Measurements from ENCODE around the gene ROBO1. TPM values are rescaled to one million over a fixed set of nuclear protein-coding genes. Genes with fewer than 3 reads are reported as not detected.
A peak's percentile ranks its signal among the peaks of the same experiment; 100 is the strongest.
"Not testable (repeated sequence)": the region's sequence is repeated elsewhere in the genome, so short reads cannot be mapped to it uniquely, and the experiment has no call there.

ROBO1 gene
- total and polyA plus RNA-seq, 2 experiments from 2014 or later: 29.3 to 171 TPM

DNA sequence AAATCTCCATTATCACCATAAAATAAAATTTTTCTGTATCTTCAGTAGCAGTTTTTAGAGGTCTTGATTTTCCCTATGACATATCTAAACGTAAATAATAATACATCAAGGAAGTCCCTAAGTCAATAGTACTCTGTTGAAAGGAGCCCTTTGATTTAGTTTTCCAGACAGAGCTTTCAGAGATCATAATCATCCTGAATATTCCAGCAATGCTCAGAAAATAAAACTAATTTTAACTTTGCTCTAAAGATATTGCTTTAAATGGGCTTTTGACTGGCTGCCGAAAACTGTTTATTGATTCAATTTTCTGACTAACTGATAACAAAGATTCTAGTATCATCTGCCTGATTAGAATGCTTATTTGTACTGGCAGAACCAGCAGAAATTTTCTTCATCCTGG is 40.7 kb upstream of the ROBO1 start:
- DNase-seq (ENCODE audit: low read depth in 1 of 2, low spot score in 1 of 2): no peak
- no peak overlapping the region for H3K27ac ChIP-seq
- no peak overlapping the region for H3K4me3 ChIP-seq
- no peaks in the 10 kb centered on the region for H3K9me3 ChIP-seq (ENCODE audit: low read depth)
- no peaks in the 10 kb centered on the region for H3K27me3 ChIP-seq
- TF ChIP-seq CTCF (IDR thresholded peaks at IDR 0.05; ENCODE audit: low read depth, low read length): no peak
- H3K4me1 ChIP-seq (ENCODE audit: low read depth): no peaks in the 10 kb centered on the region
- no peaks in the 10 kb centered on the region for H3K36me3 ChIP-seq

DNA sequence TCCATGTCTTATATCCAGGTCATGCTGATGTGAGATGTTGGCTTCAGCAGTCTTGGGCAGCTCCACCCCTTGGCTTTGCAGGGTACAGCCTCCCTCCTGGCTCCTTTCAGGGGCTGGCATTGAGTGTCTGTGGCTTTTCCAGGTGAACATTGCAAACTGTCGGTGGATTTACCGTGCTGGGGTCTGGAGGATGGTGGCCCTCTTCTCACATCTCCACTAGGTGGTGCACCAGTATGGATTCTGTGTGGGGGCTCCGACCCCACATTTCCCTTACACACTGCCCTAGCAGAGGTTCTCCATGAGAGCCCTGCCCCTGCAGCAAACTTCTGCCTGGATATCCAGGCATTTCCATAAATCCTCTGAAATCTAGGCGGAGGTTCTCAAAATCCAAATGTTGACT is 22.4 kb upstream of the ROBO1 start:
- H3K36me3 ChIP-seq; DNase-seq (ENCODE audit: low read depth in 1 of 2, low spot score in 1 of 2); H3K4me1 ChIP-seq (ENCODE audit: low read depth); H3K4me3 ChIP-seq; H3K27me3 ChIP-seq; H3K9me3 ChIP-seq (ENCODE audit: low read depth); H3K27ac ChIP-seq: not testable (repeated sequence)

- Histone ChIP-seq H3K27ac (no peak overlapping the region), H3K27me3 (peaks cover 12% of the 10 kb centered on the region), H3K4me3 (no peak overlapping the region), H3K9me3 (ENCODE audit: low read depth) (no peaks in the 10 kb centered on the region), H3K36me3 (no peaks in the 10 kb centered on the region), H3K4me1 (ENCODE audit: low read depth) (no peaks in the 10 kb centered on the region)
- DNase-seq (ENCODE audit: low read depth in 1 of 2, low spot score in 1 of 2): no peak
- TF ChIP-seq CTCF (IDR thresholded peaks at IDR 0.05; ENCODE audit: low read depth, low read length): no peak
These were observed 5.5 kb upstream of the ROBO1 start for GRCh38 chr3:79773291-79773690.

DNA sequence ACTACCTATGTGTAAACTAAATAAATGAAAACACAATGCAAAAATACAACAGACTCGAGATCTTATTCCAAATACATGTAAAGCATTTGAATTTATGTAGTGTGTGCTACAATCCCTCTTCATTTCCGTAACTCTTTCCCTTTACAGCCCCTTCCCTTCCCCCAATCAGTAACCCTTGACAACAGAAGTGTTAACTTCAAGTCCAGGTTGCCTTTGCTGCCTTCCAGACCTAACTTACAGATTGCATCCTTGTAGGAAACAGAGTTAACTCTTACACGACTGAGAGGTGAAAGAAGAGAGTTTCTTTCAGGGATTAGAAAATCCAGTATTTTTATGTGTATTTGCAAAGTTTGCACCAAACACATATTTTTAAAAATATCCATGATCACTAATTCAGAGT is 1.4 kb upstream of the ROBO1 start:
- no peak overlapping the region for H3K4me3 ChIP-seq
- peaks cover 7% of the 10 kb centered on the region for H3K4me1 ChIP-seq (ENCODE audit: low read depth)
- DNase-seq (ENCODE audit: low read depth in 1 of 2, low spot score in 1 of 2): peak in 1 of 2 donors; percentile 30
- no peaks in the 10 kb centered on the region for H3K36me3 ChIP-seq
- peaks cover 53% of the 10 kb centered on the region for H3K27me3 ChIP-seq
- no peak overlapping the region for H3K27ac ChIP-seq
- H3K9me3 ChIP-seq (ENCODE audit: low read depth): no peaks in the 10 kb centered on the region
- TF ChIP-seq CTCF (IDR thresholded peaks at IDR 0.05; ENCODE audit: low read depth, low read length): no peak

DNA sequence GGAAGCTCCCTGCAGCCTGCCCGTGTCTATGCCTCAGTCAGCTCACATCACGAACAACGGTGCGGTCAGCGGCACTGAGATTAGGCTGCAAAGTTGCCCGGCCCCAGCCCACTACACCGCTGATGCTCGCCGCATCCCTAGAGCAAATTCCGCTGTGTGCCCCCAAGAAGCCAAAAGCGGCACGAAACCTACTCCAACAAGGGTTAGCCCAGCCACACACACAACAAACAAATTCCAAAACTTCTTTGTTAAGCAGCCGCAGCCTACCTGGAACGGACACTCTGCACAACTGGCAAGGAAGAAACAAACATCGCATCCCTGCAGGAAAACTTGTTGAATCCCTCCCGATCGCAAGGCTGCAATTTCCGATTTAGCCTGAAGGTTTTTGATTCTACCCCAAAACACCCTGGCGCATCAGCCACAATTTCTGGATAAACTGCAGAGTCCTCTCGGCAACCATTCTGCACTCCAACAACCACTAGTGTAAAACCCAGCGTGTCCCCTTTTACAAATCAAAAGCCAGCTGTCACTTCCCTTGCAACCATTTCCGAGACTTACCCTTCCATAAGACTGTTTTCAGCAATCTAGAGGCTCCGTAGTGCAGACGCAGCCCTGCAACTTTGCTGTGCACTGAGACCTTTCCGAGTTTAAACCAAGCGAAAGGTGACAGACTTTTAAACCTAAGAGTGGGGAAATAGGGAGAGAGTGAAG is 449 bp downstream of the ROBO1 start:
- Histone ChIP-seq H3K9me3 (ENCODE audit: low read depth) (no peaks in the 10 kb centered on the region), H3K4me3 (peak overlapping the region; percentile 41), H3K36me3 (no peaks in the 10 kb centered on the region), H3K4me1 (ENCODE audit: low read depth) (peaks cover 7% of the 10 kb centered on the region), H3K27ac (no peak overlapping the region), H3K27me3 (peaks cover 70% of the 10 kb centered on the region)
- DNase-seq (ENCODE audit: low read depth in 1 of 2, low spot score in 1 of 2): peak; percentile 1 to 32
- TF ChIP-seq CTCF (IDR thresholded peaks at IDR 0.05; ENCODE audit: low read depth, low read length): no peak

DNA sequence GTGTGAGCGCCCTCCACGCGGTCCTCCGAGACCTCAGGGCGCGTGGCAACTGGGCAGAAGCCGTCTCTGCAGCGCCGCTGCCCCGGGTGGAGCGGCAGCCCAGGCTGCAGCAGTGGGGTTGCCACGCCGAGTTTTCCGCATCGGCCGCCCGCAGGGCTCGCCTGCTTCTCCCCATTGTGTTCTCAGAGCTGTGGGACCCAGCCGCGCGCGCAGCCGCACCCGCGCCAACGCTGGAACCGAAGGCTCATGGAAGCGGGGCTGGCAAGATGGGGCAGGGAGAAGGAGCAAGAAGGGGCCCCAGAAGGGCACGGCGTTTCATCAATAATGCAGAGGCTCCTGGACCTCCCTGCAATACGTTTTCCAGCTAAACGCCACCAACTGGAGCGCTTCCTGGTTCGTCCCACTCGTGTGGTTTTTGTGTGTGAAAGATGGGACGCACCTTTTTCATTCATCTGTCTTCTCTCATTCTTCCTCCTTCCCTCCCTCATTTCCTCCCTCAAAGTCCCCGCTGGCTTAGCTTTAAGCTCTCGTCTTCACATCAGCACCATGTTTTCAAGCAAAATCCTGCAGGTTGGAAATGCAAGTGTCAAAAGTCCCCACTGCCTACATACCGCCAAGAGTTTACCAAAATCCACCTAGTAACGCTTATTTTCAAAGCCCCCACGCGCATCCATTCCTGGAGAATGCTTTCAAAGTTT is 1.2 kb downstream of the ROBO1 start:
- H3K4me1 ChIP-seq (ENCODE audit: low read depth): peaks cover 7% of the 10 kb centered on the region
- peak in 1 of 2 donors; percentile 13 for DNase-seq (ENCODE audit: low read depth in 1 of 2, low spot score in 1 of 2)
- H3K27ac ChIP-seq: no peak overlapping the region
- no peaks in the 10 kb centered on the region for H3K9me3 ChIP-seq (ENCODE audit: low read depth)
- peaks cover 77% of the 10 kb centered on the region for H3K27me3 ChIP-seq
- no peak for TF ChIP-seq CTCF (IDR thresholded peaks at IDR 0.05; ENCODE audit: low read depth, low read length)
- H3K4me3 ChIP-seq: peak overlapping the region; percentile 41
- no peaks in the 10 kb centered on the region for H3K36me3 ChIP-seq

Data from cardiac muscle cell (in vitro differentiated cells and primary cell).